H1 (cell line): ENCODE results near the gene F13B. TPM values are rescaled to one million over a fixed set of nuclear protein-coding genes. Genes with fewer than 3 reads are reported as not detected.

Experiments used
- CTCF ChIA-PET: fragments of 300-600 bp; sonication (Branson Sonifier 250); formaldehyde crosslinking; loops from one replicate; lab custom pipeline; 2021; ENCODE audit not compliant: partially characterized antibody; lab: Charles Lee
- POLR2A ChIA-PET: fragments of 300-600 bp; sonication (Branson Sonifier 250); formaldehyde crosslinking; loops from one replicate; lab custom pipeline; 2021; ENCODE audit warnings: inconsistent platforms; ENCODE audit not compliant: partially characterized antibody; lab: Charles Lee
- DNase-seq, 2 experiments: peaks; one replicate each; pipeline versions ENCODE4 v3.0.0 to v3.0.0-alpha.2; 2010 to 2022; ENCODE audit warnings: low spot score in 2 of 2, low read depth in 1 of 2, mixed read lengths in 1 of 2
- FAIRE-seq: peaks from 2 replicates; lab custom pipeline; 2011; peaks lifted over from hg19 to GRCh38; lab: Jason Lieb, UNC
- H2AFZ ChIP-seq: 2 replicates; pipeline ENCODE4 v1.8.1; 2012; ENCODE audit warnings: low read length, inconsistent platforms
- H2AK5ac ChIP-seq: 2 replicates; pipeline ENCODE4 v1.6.1; 2013; ENCODE audit warnings: low read depth, low read length
- H2BK120ac ChIP-seq: replicated peaks from 2 replicates; pipeline ENCODE3; 2013; ENCODE audit warnings: low read depth, low read length, inconsistent platforms
- H2BK12ac ChIP-seq: 2 replicates; pipeline ENCODE4 v1.6.1; 2013; ENCODE audit warnings: low read depth, low read length
- H2BK15ac ChIP-seq: 2 replicates; pipeline ENCODE4 v1.6.1; 2013; ENCODE audit warnings: low read length
- H2BK20ac ChIP-seq: 2 replicates; pipeline ENCODE4 v1.6.1; 2013; ENCODE audit warnings: low read length
- H2BK5ac ChIP-seq: 2 replicates; pipeline ENCODE4 v1.6.1; 2013; ENCODE audit warnings: low read depth, low read length
- H3K14ac ChIP-seq: 2 replicates; pipeline ENCODE4 v1.6.1; 2013; ENCODE audit warnings: inconsistent platforms; ENCODE audit not compliant: insufficient read length
- H3K18ac ChIP-seq: 2 replicates; pipeline ENCODE4 v1.6.1; 2013; ENCODE audit warnings: low read length; ENCODE audit errors: extremely low read depth
- H3K23ac ChIP-seq: 2 replicates; pipeline ENCODE4 v1.6.1; 2013; ENCODE audit warnings: inconsistent platforms; ENCODE audit not compliant: insufficient read length
- H3K23me2 ChIP-seq: 2 replicates; pipeline ENCODE4 v1.6.1; 2013; ENCODE audit warnings: low read depth, low read length
- H3K27ac ChIP-seq: 2 replicates; pipeline ENCODE4 v1.6.1; 2011; ENCODE audit warnings: low read depth, low read length, inconsistent platforms
- H3K27me3 ChIP-seq, 4 experiments: replicated peaks in 1 of 4; 1 replicate in 1 of 4; 2 replicates in 3 of 4; pipeline versions ENCODE4 v1.6.1 to v1.8.1; 2011 to 2013; ENCODE audit warnings: low read length in 3 of 4, mild to moderate bottlenecking in 3 of 4, inconsistent platforms in 2 of 4, mixed read lengths in 2 of 4, moderate library complexity in 1 of 4; ENCODE audit not compliant: control insufficient read depth in 3 of 4, insufficient read depth in 3 of 4; ENCODE audit errors: extremely low read depth in 1 of 4
- H3K36me3 ChIP-seq, 4 experiments: 2 replicates each; pipeline versions ENCODE4 v1.6.1 to v1.8.1; 2011 to 2013; ENCODE audit warnings: mild to moderate bottlenecking in 4 of 4, low read length in 3 of 4, moderate library complexity in 2 of 4, control low read depth in 1 of 4, inconsistent platforms in 1 of 4; ENCODE audit not compliant: insufficient read depth in 4 of 4, control insufficient read depth in 2 of 4
- H3K4ac ChIP-seq: replicated peaks from 2 replicates; pipeline ENCODE3; 2013; ENCODE audit warnings: low read length, low read depth, mixed read lengths, inconsistent platforms; ENCODE audit not compliant: insufficient read length
- H3K4me1 ChIP-seq, 4 experiments: replicated peaks in 1 of 4; 1 replicate in 1 of 4; 2 replicates in 3 of 4; pipeline versions ENCODE4 v1.6.1 to v1.8.1; 2011 to 2013; ENCODE audit warnings: low read length in 3 of 4, inconsistent platforms in 2 of 4, mixed read lengths in 1 of 4; ENCODE audit not compliant: insufficient read depth in 4 of 4, control insufficient read depth in 3 of 4
- H3K4me2 ChIP-seq, 2 experiments: 2 replicates each; pipeline versions ENCODE4 v1.6.1 to v1.8.1; 2011 to 2013; ENCODE audit warnings: low read depth in 2 of 2, low read length in 2 of 2, control low read depth in 1 of 2, inconsistent platforms in 1 of 2, mild to moderate bottlenecking in 1 of 2; ENCODE audit not compliant: insufficient read depth in 1 of 2
- H3K4me3 ChIP-seq, 4 experiments: fragments of 200-600, 300-600 bp in 1 of 4; sonication (generic), shearing (Covaris generic), sonication (Bioruptor Twin) in 1 of 4; 2 replicates each; pipeline versions ENCODE4 v1.5.1 to v1.8.1; 2011 to 2016; ENCODE audit warnings: low read length in 4 of 4, low read depth in 3 of 4, control low read depth in 2 of 4, inconsistent platforms in 2 of 4, mild to moderate bottlenecking in 2 of 4, mixed read lengths in 1 of 4, moderate library complexity in 1 of 4; ENCODE audit not compliant: insufficient read depth in 2 of 4; ENCODE audit errors: extremely low read depth in 1 of 4
- H3K56ac ChIP-seq: replicated peaks from 2 replicates; pipeline ENCODE3; 2013; ENCODE audit warnings: low read depth, mild to moderate bottlenecking, mixed read lengths, low read length, inconsistent platforms; ENCODE audit not compliant: insufficient read length
- H3K79me1 ChIP-seq: 2 replicates; pipeline ENCODE4 v1.6.1; 2013; ENCODE audit warnings: low read depth, low read length, control low read depth
- H3K79me2 ChIP-seq, 2 experiments: 2 replicates each; pipeline versions ENCODE4 v1.6.1 to v1.8.1; 2012 to 2013; ENCODE audit warnings: low read length in 2 of 2, mild to moderate bottlenecking in 2 of 2, inconsistent platforms in 1 of 2; ENCODE audit not compliant: insufficient read depth in 2 of 2, control insufficient read depth in 1 of 2
- H3K9ac ChIP-seq, 4 experiments: replicated peaks in 1 of 4; 1 replicate in 1 of 4; 2 replicates in 3 of 4; pipeline versions ENCODE4 v1.6.1 to v1.8.1; 2011 to 2013; ENCODE audit warnings: low read depth in 3 of 4, low read length in 3 of 4, control low read depth in 2 of 4, mild to moderate bottlenecking in 2 of 4, moderate library complexity in 2 of 4, inconsistent platforms in 1 of 4; ENCODE audit errors: extremely low read depth in 1 of 4
- H3K9me3 ChIP-seq, 2 experiments: 2 replicates each; pipeline versions ENCODE4 v1.6.1 to v1.8.1; 2012 to 2013; ENCODE audit warnings: mild to moderate bottlenecking in 2 of 2, moderate library complexity in 2 of 2, control low read depth in 1 of 2, inconsistent platforms in 1 of 2, low read depth in 1 of 2, low read length in 1 of 2, mixed read lengths in 1 of 2; ENCODE audit not compliant: insufficient read depth in 2 of 2
- H4K20me1 ChIP-seq, 2 experiments: replicated peaks in 1 of 2; 2 replicates each; pipeline versions ENCODE3 to v1.8.1; 2011 to 2013; ENCODE audit warnings: inconsistent platforms in 2 of 2, low read length in 2 of 2, mild to moderate bottlenecking in 1 of 2; ENCODE audit not compliant: insufficient read depth in 2 of 2, control insufficient read depth in 1 of 2
- H4K5ac ChIP-seq: 2 replicates; pipeline ENCODE4 v1.6.1; 2013; ENCODE audit warnings: low read length, low read depth, mixed read lengths, inconsistent platforms; ENCODE audit not compliant: insufficient read length
- H4K8ac ChIP-seq: 2 replicates; pipeline ENCODE4 v1.8.0; 2013; ENCODE audit warnings: mild to moderate bottlenecking, moderate library complexity, low read length, inconsistent platforms; ENCODE audit not compliant: insufficient read depth; ENCODE audit errors: extremely low read depth
- H4K91ac ChIP-seq: replicated peaks from 2 replicates; pipeline ENCODE3; 2013; ENCODE audit warnings: low read length, mixed read lengths, inconsistent platforms; ENCODE audit not compliant: insufficient read length
- CREB1 ChIP-seq: IDR thresholded peaks from 2 replicates; pipeline ENCODE4 v1.6.1; 2012; ENCODE audit warnings: inconsistent platforms
- POLR2AphosphoS5 ChIP-seq: IDR thresholded peaks from 2 replicates; pipeline ENCODE4 v1.6.1; 2011; ENCODE audit warnings: low read depth, low read length
- WGBS, 2 experiments: shearing (Covaris generic) in 1 of 2; methylation state at CpG; one replicate each; pipeline versions ENCODE4 v1.1.6 to v1.1.7; 2013 to 2015; ENCODE audit warnings: low lambda C conversion rate in 2 of 2, mixed read lengths in 2 of 2, inconsistent platforms in 1 of 2, low coverage in 1 of 2, missing lambda C conversion rate in 1 of 2; ENCODE audit not compliant: insufficient replicate concordance in 2 of 2, insufficient coverage in 1 of 2, insufficient read length in 1 of 2; ENCODE audit errors: extremely low coverage in 1 of 2, missing lambda C conversion rate in 1 of 2; 5-methylcytosine and 5-hydroxymethylcytosine counted together
- polyA plus RNA-seq, 7 experiments: library from polyadenylated mRNA; depleted of rRNA in 3 of 7; stranded (reverse) in 5 of 7; unstranded in 2 of 7; fragments of >200 nt in 5 of 7; fragments of 200-250 nt in 2 of 7; gene quantifications; 1 replicate in 5 of 7; 2 replicates in 1 of 7; 4 replicates in 1 of 7; pipeline versions ENCODE4 v1.2.1 to v1.2.3, GENCODE V29; 2011 to 2013; ENCODE audit warnings: missing spikeins in 2 of 7, mixed read lengths in 2 of 7
- total RNA-seq: library from RNA; stranded (reverse); fragmentation: NEBNext Ultra II Directional; extraction: Animal tissue kit (Norgen Biotek cat#: 25700); gene quantifications from 2 replicates; pipeline ENCODE4 v1.2.1, GENCODE V29; 2021

F13B gene
- total and polyA plus RNA-seq, 2 of the 8 experiments (the other 6 are each of a cell fraction or from before 2014, with no cell fraction given) = not detected

- no peak overlapping the region for H4K8ac ChIP-seq
- H3K56ac ChIP-seq = no peak overlapping the region
- WGBS, 2 experiments = 97% methylated on average over 3 of the region's 3 CpGs; no CpG with 5 or more reads in 1 of the 2 experiments
- no peak overlapping the region for H3K27ac ChIP-seq
- H2BK120ac ChIP-seq = no peak overlapping the region
- H2BK20ac ChIP-seq = no peak overlapping the region
- peaks cover 0 to 36% (median 24%) of the 10 kb centered on the region in 4 experiments; a peak in 7 of 8 replicates for H3K36me3 ChIP-seq
- CTCF ChIA-PET = interaction anchor here (0.6 kb wide), 1 partner anchor 16 kb away, joined by 4 read pairs; no protein-coding TSS in a partner anchor
- no peak overlapping the region for H3K14ac ChIP-seq
- H3K4me1 ChIP-seq = no peaks in the 10 kb centered on the region
- H3K4me3 ChIP-seq = no peak overlapping the region
- no peak overlapping the region for H2BK15ac ChIP-seq
- H4K5ac ChIP-seq = no peak overlapping the region
- DNase-seq = no peak
- no peaks in the 10 kb centered on the region for H3K79me1 ChIP-seq
- H3K9ac ChIP-seq = no peak overlapping the region
- H3K23ac ChIP-seq = no peak overlapping the region
- H3K4ac ChIP-seq = no peak overlapping the region
- H3K79me2 ChIP-seq = no peaks in the 10 kb centered on the region
- H4K91ac ChIP-seq = no peak overlapping the region
- H2BK5ac ChIP-seq = no peak overlapping the region
- H3K4me2 ChIP-seq = no peak overlapping the region
- POLR2A ChIA-PET = interaction anchor here (1.1 to 1.7 kb wide), 4 partner anchors 11 to 18 kb away, joined by 3 to 4 read pairs (median 4); no protein-coding TSS in a partner anchor
- H3K18ac ChIP-seq = no peak overlapping the region
- H4K20me1 ChIP-seq = no peaks in the 10 kb centered on the region
- no peaks in the 10 kb centered on the region for H3K23me2 ChIP-seq
- H3K9me3 ChIP-seq = peaks cover 32 to 35% of the 10 kb centered on the region in 2 experiments
- H3K27me3 ChIP-seq = no peaks in the 10 kb centered on the region
- no peak overlapping the region for H2AFZ ChIP-seq
- no peak overlapping the region for H2BK12ac ChIP-seq
- no peak overlapping the region for H2AK5ac ChIP-seq
- FAIRE-seq = no peak
- TF ChIP-seq CREB1 (no peak), POLR2AphosphoS5 (no peak)
Measured at GRCh38 chr1:197100677-197101076, 33.6 kb upstream of the F13B start.
